ENCODE data around the gene GPR68.

DNA sequence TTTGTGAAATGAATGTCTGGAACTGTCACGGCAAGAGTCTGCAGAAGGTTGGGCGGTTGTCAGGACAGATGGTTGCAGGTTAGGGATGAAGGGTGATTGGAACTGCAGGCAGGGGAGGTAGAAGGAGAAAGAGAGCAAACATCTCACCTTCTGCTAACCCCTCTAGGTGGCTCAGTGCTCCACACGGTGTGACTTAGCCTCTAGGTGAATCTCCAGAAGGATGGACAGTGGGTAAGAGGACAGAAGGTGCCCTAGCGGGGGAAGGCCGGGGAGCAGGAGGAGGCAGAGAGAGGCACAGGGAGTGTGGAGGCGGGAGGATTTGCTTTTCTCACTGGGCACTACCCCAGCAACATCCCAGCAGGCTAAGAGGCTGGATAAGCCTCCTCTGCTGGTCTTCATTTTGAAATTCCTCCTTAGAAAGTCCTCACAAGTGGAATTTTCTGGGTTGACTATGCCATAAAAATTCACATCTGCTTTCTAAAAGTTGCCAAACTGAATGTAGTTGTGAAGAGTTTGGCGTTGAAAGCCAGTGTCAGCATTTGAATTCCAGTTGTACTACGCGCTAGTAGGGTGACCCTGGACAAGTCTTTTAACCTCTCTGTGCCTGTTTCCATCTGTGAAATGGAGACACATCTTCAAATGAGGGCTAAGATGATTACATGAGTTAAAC, 10.7 kb upstream of the GPR68 start:
- TF ChIP-seq, protein P1, sequence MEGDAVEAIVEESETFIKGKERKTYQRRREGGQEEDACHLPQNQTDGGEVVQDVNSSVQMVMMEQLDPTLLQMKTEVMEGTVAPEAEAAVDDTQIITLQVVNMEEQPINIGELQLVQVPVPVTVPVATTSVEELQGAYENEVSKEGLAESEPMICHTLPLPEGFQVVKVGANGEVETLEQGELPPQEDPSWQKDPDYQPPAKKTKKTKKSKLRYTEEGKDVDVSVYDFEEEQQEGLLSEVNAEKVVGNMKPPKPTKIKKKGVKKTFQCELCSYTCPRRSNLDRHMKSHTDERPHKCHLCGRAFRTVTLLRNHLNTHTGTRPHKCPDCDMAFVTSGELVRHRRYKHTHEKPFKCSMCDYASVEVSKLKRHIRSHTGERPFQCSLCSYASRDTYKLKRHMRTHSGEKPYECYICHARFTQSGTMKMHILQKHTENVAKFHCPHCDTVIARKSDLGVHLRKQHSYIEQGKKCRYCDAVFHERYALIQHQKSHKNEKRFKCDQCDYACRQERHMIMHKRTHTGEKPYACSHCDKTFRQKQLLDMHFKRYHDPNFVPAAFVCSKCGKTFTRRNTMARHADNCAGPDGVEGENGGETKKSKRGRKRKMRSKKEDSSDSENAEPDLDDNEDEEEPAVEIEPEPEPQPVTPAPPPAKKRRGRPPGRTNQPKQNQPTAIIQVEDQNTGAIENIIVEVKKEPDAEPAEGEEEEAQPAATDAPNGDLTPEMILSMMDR (IDR thresholded peaks at IDR 0.05) = no peak
- TF ChIP-seq POLR2A (IDR thresholded peaks at IDR 0.05) = no peak
